Measurements from ENCODE around the gene PSMA8.
"Not testable (repeated sequence)": the region's sequence is repeated elsewhere in the genome, so short reads cannot be mapped to it uniquely, and the experiment has no call there.

DNA sequence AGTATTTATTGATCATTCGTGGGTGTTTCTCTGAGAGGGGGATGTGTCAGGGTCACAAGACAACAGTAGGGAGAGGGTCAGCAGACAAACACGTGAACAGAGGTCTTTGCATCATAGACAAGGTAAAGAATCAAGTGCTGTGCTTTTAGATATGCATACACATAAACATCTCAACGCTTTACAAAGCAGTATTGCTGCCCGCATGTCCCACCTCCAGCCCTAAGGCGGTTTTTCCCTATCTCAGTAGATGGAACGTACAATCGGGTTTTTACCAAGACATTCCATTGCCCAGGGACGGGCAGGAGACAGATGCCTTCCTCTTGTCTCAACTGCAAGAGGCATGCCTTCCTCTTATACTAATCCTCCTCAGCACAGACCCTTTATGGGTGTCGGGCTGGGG is 68.3 kb downstream of the PSMA8 start:
- TF ChIP-seq CTCF, POLR2A, EP300 (IDR thresholded peaks at IDR 0.05): not testable (repeated sequence)
